ENCODE measurements around the gene PHAF1.
A peak's percentile ranks its signal among the peaks of the same experiment; 100 is the strongest.

PHAF1 gene

DNA sequence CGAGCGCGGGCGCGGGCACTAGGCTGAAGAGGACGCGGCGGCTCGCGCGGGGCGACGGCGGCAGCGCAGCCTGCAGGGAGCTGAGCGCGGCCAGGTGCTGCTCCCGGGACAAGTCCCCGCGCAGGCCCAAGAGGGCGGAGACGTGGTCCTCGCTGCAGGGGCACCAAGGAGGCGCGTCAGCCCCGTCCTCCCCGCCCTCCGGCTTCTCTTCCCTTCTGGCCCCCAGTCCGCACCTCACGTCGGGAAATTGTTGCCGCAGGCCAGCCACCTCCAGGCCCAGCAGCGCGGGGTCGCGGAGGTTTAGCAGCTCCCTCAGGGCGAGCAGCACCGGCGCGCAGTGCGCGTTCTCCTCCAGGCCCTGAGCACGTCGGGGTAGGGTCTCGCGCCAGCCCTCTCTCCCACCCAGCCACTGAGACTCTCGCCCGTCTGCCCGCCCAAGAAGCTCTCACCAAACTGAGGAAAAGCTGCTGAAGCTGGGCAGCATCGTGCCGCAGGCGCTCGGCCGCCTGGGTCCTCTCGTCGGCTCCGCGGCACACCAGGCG, 74.8 kb downstream of the PHAF1 start:
- DNase-seq = no peak

DNA sequence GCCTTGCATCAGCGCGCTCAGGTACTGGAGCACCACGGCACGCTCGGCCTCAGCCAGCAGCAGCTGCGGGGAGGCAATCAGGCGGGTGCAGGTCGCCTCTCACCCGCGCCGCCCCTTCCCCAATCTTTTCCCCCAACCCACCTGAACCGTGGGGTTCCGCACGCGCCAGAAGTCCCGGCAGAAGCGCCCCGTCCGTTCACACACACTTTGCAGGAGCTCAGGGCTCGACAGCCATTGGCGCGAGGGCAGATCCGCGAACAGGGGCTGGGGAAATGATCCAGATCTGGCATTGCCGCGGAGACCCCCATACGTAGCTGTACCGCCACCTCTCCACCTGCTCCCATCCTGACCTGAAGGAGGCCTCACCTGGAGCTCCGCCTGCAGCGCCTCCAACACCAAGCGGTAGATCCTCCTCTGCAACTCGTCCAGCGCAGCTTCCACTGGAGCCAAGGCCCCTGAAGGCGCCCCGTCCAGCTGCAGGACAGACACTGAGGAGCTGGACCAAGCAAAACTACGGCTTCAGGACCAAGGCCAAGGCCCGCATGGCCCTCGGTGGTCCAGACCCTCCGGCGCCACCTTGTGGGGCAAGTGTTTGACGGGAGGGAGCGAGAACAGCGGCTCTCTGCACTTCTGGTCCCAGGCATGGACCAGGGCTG, 75.4 kb downstream of the PHAF1 start:
- peak; percentile 92 for DNase-seq

DNA sequence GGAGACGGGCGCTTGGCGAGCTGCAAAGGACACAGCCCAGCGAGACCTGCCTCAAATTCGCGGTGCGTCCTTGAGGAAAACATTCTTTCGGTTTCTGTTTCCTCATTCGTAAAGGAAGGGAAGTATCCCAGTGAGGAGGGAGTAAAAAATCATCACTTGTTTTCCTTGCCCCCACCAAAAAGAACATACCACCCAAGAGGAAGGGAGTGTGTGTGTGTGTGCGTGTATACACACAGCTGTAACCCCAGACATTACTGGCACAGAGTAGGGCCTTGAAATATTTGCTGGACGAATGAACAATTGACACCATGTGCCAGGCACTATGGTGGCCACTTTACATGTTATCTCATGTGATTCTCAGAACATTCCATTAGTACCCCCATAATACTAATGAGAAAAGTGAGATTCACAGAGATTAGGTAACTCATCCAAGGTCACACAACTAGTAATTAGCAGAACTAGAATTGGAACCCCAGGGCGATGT, 76.0 kb downstream of the PHAF1 start:
- DNase-seq = no peak

DNA sequence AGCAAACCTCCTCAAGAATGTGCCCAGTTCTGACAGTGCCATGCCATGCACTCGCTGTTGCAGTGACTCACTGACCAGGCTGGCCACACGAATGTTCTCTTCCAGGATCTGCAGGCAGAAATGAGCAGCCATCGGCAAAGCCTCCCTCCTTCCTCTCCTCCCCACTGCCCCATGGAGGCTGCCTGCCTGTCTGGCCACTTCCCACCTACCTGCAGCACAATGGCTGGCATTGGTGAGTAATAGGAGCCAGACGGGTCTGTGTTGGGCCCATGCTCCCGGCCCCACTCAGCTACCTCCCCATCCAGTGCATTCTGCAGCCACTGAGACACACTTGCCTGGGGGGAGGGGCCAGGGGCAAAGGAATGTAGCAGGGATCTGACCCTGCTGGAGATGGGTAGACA, 76.8 kb downstream of the PHAF1 start:
- DNase-seq = no peak

DNA sequence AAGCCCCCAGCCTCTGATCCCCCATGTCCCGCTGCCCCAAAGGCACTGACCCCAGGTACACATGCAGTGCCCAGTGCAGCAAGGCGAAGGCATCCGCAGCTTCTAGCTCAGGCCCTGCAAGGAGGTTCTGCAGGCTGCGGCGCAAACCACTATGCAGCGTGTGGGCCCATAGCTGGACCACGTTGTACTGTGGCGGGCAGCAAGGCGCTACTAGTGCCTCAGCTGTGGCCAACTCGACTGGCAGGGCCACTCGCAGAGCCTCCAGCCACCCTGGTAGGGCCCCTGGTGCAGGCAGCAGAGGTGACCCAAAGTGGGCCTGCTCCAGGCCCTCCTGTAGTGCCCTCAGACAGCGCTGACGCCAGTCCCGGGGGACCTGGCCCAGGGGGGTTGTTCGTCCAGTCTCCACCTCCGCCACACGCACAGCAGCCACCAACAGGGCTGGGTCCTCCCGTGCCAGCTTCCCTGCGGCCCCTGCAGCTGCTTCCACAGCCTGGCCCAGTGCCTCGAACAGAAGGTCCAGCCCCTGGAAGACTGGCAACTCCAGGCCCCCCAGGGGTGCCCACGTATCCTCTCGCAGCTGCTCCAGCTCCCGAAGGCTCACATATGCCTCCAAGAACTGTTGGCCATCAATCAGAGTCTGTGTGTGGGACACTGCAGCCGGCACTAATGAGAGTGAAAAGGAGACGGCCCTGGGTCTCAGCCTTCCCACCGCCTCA, 77.6 kb downstream of the PHAF1 start:
- no peak for DNase-seq

DNA sequence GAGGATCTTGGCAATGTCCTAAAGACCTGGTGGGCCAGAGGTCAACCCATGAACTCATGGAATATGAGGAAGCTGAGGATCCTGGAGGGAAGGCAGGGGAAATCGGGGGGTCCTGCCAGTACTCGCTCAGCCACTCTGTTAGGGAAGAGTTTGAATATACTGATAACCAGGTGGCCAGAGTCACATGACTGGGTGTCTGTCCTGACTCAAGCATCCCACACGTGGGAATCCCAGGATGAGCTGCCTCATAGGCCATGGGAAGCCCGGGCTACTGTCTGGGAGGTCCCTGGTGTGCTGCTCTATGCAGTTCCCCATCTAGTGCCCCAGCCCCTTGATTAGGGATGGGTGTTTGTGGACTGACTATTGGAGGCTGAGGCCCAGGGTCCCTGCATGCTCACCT, 78.6 kb downstream of the PHAF1 start:
- DNase-seq = no peak

DNA sequence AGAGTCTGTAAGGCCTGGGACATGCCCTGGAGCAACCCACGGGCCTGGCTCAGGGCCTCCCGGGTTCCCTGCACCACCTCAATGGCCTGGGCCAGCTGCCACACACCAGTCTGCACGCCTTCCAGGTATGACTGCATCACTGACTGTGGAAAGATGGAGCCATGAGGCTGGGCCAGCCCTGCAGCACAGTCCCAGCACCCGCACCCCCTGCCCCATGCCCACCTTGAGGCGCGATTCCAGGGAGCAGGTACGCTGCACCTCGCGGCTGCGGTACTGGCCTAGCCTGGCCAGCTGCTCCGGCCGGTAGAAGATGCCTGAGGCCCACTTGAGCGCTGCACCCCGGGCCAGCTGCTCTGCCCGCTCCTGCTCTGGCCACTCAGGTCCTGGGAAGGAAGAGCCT, 79.1 kb downstream of the PHAF1 start:
- no peak for DNase-seq

DNA sequence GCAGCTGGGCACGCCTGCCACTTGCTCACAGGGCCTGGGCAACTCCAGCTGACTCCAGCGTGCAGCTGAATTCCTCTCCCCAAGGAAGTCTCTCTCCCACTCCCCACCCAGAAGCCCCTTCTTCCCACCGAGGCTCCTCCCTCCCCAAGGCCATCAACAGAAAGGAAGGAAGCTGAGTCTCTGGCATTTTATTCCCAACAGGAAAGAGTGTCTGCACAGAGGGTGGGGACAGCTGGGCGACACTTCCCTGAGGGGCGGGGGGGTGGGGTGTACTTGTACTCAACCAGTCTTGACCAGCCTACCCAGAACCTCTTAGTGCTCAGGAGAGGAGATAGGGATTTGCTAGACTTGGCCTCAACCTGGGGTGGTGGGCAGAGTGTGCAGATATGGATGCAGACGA, 80.3 kb downstream of the PHAF1 start, which contains the start of gene EXOC3L1:
EXOC3L1 (minus strand) TSS at position 96 of the 400 bp plus-strand sequence. CDS start 460 bp downstream, outside the sequence.
- DNase-seq = no peak

DNA sequence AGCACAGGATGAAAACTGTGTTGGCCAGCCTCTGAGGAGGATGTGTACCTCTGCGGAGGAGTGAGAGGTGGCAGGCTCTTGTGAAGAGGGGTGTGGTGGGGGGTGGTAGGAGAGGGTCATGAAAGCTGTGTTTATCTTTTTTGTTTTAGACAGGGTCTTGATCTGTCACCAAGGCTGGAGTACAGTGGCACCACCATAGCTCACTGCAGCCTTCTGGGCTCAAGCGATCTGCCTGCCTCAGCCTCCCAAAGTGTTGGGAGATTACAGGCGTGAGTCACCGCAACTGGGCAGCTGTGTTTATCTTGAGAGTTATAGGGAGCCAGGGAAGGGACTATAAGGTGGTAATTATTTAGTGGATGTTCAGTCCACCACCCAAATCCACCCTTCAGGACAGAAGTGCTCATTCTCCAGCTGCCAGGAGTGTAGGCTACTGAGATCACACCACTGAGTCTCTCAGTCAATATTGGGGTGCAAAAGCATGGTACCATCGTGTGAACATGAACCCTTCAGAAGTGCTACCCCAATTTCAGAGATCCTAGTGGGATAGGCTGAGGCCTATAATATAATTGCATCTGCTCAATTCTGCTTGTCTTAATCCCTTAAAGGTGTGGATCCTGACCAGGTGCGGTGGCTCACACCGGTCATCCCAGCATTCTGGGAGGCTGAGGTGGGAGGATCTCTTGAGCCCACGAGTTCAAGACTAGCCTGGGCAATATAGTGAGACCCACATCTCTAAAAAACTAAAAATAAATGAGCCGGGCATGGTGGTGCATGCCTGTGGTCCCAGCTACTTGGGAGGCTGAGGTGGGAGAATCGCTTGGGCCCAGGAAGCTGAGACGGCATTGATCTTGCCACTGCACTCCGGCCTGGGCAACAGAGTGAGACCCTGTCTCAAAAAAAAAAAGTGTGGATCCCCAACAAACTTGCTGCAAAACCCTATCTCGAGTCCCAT, 81.0 kb downstream of the PHAF1 start:
- no peak for DNase-seq

DNA sequence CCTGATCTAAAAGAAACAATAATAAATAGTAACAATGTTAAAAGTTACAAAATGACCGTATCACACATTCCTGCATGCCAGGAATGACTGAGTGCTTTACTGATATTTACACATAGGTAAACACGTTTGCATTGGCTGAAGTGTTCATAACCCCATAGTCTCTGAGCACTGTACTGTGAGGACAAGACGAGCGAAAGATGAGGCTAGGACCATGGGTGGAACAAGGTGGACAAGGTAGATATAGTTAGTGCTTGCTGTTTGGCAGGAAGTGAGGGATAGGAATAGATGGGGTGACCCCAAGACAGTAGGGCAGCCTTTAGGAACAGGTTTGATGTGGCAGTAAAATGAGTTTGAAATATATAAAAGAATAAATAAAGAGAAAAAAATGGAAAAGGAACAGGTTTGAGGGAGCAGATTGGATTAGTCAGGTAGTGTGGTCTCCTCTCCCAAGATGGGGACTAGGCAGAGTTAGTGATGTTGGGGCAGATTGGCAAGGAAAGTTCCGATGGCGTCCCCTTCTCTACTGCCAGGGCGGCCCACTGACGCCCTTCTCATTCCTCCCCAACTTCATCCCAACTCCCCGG, 81.8 kb downstream of the PHAF1 start:
- no peak for DNase-seq

DNA sequence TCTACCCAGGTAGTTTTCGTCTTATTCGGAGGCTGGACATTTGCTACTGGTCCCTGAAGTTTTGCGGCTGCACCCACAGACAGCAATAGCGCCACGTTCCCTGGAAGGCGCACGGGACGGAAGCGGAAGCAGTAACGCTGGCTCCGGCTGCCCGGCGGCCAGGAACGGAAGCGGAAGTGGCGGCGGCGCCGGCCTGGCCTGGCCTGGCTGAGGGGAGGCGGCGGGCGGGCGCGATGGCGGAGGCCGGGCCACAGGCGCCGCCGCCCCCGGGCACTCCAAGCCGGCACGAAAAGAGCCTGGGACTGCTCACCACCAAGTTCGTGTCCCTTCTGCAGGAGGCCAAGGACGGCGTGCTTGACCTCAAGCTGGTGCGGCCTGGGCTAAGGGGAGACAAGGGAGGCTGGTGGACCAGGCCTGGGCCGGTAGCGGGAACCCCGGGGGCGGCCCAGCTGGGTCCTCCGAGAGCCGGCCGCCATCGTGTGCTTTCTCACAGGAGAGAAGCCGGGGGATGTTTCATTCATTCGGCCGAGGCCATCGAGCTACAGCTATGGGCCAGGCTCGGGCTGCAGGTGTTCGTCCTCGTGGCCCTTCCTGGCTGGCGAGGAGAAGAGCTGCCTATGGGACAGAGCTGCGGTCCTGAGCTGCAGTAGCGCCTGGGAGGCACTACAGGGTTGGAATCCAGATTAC, 82.4 kb downstream of the PHAF1 start, which contains the start of gene E2F4:
E2F4 (plus strand) TSS at position 161 of the 687 bp plus-strand sequence; CDS start at position 234, 73 bp downstream.
- peak; percentile 93 for DNase-seq

DNA sequence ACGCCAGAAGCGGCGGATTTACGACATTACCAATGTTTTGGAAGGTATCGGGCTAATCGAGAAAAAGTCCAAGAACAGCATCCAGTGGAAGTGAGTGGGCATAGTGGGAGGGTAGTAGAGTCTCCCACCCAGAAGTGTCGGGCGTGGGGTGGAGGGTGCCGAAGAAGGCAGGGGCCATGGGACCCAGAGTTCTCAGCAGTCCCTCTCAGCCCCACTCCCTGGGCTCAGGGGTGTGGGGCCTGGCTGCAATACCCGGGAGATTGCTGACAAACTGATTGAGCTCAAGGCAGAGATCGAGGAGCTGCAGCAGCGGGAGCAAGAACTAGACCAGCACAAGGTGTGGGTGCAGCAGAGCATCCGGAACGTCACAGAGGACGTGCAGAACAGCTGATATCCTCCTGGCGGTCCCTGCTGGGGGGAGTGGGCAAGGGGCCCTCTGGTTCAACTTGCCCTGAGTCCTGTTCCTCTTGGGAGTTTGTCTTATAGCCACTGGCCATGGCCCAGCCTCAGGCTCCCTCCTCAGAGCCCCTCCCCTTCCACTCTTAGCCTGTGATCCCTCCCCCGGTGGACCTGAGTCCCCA, 83.1 kb downstream of the PHAF1 start:
- DNase-seq = no peak

DNA sequence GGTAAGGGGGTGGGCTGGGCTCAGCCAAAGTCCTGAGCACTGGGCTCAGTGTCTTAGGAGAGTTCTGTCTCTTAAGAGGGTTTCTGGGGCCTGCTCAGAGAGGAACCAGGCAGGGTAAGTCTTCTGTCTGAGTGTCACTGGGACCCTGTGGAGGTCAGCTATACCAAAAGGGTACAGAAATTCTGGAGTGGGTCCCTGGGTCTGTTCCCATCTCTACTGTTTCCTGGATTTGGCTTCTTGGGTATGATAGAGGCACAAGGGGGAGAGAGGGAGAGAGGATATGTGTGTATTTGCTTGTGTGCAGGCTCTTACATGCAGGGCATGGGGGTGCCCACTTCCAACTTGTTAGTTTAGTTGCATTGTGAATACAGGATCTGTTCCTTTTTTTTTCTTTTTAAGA, 83.8 kb downstream of the PHAF1 start:
- no peak for DNase-seq

DNA sequence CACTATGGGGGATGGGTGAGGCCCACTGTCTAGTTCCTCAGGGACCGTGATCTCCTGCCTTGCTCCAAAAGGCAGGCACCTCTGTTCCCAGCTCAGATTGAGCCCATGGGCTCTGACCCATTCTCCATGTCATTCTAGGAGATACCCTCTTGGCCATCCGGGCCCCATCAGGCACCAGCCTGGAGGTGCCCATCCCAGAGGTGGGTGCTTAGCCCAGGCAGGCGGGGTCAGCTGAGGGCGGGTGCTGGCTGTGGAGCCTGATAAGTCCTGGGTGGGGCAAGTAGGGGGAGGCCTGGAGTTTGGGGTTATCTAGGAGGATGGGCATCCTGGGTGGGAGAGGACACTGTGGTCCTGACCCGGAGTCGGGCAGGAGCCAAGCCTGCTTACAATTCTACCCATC, 84.5 kb downstream of the PHAF1 start:
- DNase-seq = no peak

DNA sequence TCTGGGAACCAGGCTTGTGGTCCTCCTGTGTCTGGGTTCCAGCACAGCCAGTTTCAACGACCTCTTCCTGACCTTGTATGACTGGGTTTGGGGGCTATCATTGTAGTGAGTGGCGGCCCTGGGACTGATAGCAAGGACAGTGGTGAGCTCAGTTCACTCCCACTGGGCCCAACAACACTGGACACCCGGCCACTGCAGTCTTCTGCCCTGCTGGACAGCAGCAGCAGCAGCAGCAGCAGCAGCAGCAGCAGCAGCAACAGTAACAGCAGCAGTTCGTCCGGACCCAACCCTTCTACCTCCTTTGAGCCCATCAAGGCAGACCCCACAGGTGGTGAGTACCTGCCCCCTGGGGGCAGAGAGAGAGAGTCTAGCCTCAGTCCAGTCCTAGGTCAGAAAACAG, 85.9 kb downstream of the PHAF1 start:
- no peak for DNase-seq

DNA sequence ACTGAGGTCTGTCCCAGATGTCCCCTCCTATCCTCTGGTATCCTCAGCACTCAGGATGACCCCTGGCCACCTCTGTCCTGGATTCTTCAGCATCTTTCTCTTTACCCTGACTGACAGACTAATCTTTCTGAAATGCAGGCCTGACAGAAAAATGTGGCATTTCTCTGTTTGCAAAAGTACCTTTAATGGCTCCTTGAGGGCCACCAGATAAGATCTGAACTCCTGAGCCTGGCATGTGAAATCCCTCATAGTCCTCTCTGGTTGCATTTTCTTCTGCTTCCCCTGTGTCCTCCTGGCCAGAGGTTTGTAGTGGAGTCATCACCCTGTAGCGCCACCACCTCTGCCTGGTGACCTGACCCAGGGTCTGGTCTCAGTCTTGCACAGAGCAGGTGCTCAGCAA, 87.1 kb downstream of the PHAF1 start:
- DNase-seq = no peak

DNA sequence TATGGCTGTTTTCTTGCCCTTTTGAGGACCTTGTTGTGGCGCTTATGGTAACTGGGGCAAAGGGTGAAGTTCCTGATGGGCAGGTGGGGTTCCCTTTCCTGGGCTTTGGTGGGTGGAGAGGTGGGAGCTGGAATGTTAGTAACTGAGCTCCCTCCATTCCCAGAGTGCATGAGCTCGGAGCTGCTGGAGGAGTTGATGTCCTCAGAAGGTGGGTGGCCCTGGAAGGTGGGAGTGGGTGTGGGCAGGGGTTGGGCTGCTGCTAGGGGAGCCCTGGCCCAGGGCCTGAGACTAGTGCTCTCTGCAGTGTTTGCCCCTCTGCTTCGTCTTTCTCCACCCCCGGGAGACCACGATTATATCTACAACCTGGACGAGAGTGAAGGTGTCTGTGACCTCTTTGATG, 88.0 kb downstream of the PHAF1 start:
- no peak for DNase-seq
